ENCODE results near the gene RGP1. TPM values are rescaled to one million over a fixed set of nuclear protein-coding genes. Genes with fewer than 3 reads are reported as not detected.

The RGP1 gene
- total RNA-seq, 6 experiments from 2014 or later: 9.5 to 13.0 (median 11.4) TPM

DNA sequence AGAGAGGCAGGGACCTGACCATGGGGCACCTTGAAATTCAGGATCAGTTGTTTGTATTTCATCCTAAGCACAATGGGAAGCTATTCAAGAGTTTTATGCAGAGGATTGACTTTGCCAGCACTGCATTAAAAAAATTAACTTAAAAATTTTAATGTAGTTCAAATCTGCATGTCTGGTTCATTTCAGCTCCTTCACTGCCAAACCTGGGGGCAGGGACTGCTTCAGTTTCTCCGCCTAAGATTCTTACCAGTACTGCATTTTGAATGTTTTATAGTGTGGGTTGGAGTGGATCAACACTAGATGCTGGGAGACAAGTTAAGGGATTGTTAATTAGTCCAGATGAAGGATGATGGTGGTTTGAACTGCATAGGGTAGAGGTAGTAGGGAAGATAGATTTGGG, 20.7 kb downstream of the RGP1 start:
- Histone ChIP-seq H3K27ac (no peak overlapping the region), H3K9me3 (no peaks in the 10 kb centered on the region), H3K36me3 (no peaks in the 10 kb centered on the region), H3K4me3 (no peak overlapping the region), H3K4me1 (peaks cover 0 to 20% (median 12%) of the 10 kb centered on the region in 4 donors), H3K27me3 (no peaks in the 10 kb centered on the region)
- no peak for DNase-seq
- 92% methylated on average over 1 of the region's 1 CpG for WGBS (ENCODE audit: insufficient coverage, low coverage, low lambda C conversion rate, missing lambda C conversion rate)
- intact Hi-C loops (cut with DNase I): no loop called here
- TF ChIP-seq, protein P1, sequence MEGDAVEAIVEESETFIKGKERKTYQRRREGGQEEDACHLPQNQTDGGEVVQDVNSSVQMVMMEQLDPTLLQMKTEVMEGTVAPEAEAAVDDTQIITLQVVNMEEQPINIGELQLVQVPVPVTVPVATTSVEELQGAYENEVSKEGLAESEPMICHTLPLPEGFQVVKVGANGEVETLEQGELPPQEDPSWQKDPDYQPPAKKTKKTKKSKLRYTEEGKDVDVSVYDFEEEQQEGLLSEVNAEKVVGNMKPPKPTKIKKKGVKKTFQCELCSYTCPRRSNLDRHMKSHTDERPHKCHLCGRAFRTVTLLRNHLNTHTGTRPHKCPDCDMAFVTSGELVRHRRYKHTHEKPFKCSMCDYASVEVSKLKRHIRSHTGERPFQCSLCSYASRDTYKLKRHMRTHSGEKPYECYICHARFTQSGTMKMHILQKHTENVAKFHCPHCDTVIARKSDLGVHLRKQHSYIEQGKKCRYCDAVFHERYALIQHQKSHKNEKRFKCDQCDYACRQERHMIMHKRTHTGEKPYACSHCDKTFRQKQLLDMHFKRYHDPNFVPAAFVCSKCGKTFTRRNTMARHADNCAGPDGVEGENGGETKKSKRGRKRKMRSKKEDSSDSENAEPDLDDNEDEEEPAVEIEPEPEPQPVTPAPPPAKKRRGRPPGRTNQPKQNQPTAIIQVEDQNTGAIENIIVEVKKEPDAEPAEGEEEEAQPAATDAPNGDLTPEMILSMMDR (IDR thresholded peaks at IDR 0.05): no peak
- TF ChIP-seq POLR2A (IDR thresholded peaks at IDR 0.05): no peak
- no peak for ATAC-seq

DNA sequence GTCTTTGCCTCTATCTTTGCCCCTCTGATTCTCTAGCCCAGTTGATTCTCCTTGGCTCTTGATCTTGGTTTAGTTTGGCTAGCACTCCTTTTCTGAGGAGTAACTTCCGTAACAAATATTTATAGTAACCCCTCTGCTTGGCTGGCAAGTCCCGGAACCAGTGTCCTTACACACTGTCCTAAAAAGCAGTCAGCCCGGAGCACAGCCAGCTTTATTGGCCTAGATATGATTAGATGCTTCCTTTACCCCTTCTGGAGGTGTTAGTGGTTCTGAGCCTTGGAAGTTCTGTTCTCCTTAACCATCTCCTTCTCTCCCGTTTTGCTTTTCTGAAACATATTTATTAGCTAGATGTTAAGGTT, 22.0 kb downstream of the RGP1 start:
- 11% methylated on average over 4 of the region's 4 CpGs for WGBS (ENCODE audit: insufficient coverage, low coverage, low lambda C conversion rate, missing lambda C conversion rate)
- DNase-seq (no peak), ATAC-seq (peak; percentile 68 to 80 (median 72))
- Histone ChIP-seq H3K4me3 (peak overlapping the region in 1 of 3 donors; percentile 9), H3K27ac (peak overlapping the region; percentile 4 to 18 (median 7)), H3K4me1 (peaks cover 0 to 29% (median 12%) of the 10 kb centered on the region in 4 donors), H3K36me3 (no peaks in the 10 kb centered on the region), H3K27me3 (no peaks in the 10 kb centered on the region), H3K9me3 (no peaks in the 10 kb centered on the region)
- intact Hi-C loops (cut with DNase I): no loop called here
- no peak for TF ChIP-seq POLR2A (IDR thresholded peaks at IDR 0.05)
- TF ChIP-seq, protein P1 (IDR thresholded peaks at IDR 0.05): no peak

DNA sequence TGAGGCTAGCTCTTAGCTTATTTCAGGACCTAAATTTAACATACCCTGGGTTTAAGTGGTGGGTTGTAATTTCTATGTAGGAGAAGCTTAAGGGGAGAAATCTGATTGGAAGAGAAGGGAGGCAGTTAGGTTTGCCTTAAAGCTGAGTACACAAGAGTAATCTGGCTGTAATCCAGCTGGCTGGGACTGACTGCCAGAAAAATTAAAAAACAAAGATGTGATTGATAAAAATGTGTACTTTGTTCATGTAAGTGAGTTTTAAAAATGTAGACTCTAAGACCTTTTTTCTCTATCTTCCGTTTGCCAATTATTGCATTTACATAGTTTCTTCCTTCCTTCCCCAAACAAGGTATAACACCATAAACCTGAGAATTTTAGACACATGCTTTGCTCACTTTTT, 22.4 kb downstream of the RGP1 start:
- DNase-seq: no peak
- H3K36me3 ChIP-seq: no peaks in the 10 kb centered on the region
- ATAC-seq: peak; percentile 27 to 64 (median 49)
- no peaks in the 10 kb centered on the region for H3K9me3 ChIP-seq
- H3K27ac ChIP-seq: peak overlapping the region in 2 of 3 donors; percentile 4 to 18
- no peak for TF ChIP-seq POLR2A (IDR thresholded peaks at IDR 0.05)
- TF ChIP-seq, protein P1 (IDR thresholded peaks at IDR 0.05): no peak
- no peak overlapping the region for H3K4me3 ChIP-seq
- intact Hi-C loops (cut with DNase I): no loop called here
- no peaks in the 10 kb centered on the region for H3K27me3 ChIP-seq
- 29% methylated on average over 1 of the region's 1 CpG for WGBS (ENCODE audit: insufficient coverage, low coverage, low lambda C conversion rate, missing lambda C conversion rate)
- H3K4me1 ChIP-seq: peaks cover 0 to 29% (median 12%) of the 10 kb centered on the region in 4 donors

DNA sequence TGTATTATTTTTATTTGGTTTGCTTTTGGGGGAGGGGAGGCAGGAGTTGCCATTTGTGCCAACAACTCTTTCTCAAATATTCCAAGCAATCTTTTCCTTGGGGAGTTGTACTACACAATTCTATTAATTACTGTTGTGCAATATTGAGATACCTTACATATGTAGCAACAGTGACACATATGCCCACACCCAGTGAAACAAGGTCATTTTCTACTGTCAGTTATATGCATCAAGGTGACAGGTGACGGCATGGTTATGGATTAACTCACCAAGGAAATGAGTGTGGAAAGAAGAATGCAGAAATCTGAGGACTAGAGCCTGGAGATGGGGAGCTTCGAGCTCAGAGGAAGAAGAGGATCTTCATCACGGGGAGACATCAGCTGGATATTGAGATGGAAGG, 22.9 kb downstream of the RGP1 start:
- no peaks in the 10 kb centered on the region for H3K27me3 ChIP-seq
- ATAC-seq (peak in 3 of 4 donors; percentile 13 to 40 (median 20)), DNase-seq (no peak)
- H3K36me3 ChIP-seq: no peaks in the 10 kb centered on the region
- WGBS (ENCODE audit: insufficient coverage, low coverage, low lambda C conversion rate, missing lambda C conversion rate): 80% methylated on average over 3 of the region's 3 CpGs
- H3K4me1 ChIP-seq: peaks cover 0 to 29% (median 12%) of the 10 kb centered on the region in 4 donors
- H3K27ac ChIP-seq: peak overlapping the region in 1 of 3 donors; percentile 18
- intact Hi-C loops (cut with DNase I): no loop called here
- H3K4me3 ChIP-seq: no peak overlapping the region
- H3K9me3 ChIP-seq: no peaks in the 10 kb centered on the region
- TF ChIP-seq, protein P1 (IDR thresholded peaks at IDR 0.05): no peak
- no peak for TF ChIP-seq POLR2A (IDR thresholded peaks at IDR 0.05)
